GM12801 (cell line): ENCODE data around the gene GPRIN1.

Experiments used
- CTCF ChIP-seq: IDR thresholded peaks from one replicate; pipeline ENCODE4 v1.5.1; 2011; ENCODE audit warnings: control low read depth; ENCODE audit not compliant: insufficient read length; ENCODE audit errors: extremely low read depth

The GPRIN1 gene

GRCh38 chr5:176610435-176610773, 448 bp upstream of the GPRIN1 start:
- no peak for TF ChIP-seq CTCF

- TF ChIP-seq CTCF: no peak
Observed at GRCh38 chr5:176608937-176609723, 826 bp downstream of the GPRIN1 start.

- TF ChIP-seq CTCF: no peak
Observed at GRCh38 chr5:176608142-176608705, 1.7 kb downstream of the GPRIN1 start.

DNA sequence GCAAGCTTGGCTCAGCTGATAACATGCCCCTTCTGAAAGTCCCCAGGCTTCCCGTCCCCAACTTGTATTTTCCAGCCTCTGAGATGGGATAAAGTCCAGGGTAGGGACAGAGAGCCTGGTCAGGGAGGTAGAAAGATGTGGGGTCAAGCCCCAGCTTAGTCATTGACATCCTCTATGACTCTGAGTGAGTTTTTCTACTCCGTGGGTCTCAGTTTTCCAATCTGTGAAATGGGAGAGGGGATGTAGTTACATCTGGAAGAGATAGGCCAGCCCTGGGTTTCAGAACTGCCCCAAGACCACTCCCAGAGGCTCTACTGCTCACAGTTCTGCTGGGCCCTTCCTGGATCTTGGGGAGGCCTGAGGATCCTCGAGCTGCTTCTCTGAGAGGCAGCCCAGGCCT, 3.1 kb downstream of the GPRIN1 start:
- no peak for TF ChIP-seq CTCF

DNA sequence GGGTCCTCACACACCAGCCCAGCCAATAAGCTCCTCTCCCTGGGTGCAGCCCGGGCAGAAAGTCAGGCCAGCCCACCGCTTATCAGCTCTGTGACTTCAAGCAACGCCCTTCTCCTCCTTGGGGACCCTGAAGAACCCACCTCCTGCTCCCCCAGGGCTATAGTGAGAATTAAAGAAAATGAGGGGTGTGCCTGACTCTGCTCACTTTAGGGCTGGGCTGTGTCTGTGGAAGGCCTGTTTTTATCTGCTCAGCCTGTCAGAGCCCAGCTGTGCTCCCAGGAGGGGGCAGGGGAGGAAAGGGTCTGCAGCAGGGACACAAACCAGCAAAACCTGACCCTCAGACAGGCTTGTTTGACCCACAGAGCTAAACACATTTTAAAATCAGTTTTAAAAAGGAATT, 3.9 kb downstream of the GPRIN1 start:
- no peak for TF ChIP-seq CTCF

DNA sequence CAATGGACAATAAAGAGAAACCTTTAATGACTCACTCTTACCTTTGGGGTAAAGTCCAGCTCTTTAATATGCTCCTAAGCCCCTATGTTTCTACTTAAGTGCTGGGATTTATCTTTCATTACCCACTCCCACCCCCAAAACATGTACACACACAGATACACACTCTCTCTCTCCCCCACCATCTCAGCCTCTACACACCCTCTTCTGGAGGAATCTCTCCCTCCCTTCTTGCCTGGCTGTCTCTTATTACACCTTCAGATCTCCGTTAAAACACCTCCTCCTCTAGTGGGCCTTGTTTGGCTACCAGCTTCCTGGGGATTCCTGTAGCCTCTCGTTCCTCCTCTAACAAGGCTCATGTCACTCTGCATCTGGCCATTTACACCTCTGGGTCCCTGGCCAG, 6.9 kb downstream of the GPRIN1 start:
- TF ChIP-seq CTCF: no peak

GRCh38 chr5:176601901-176602482, 8.0 kb downstream of the GPRIN1 start:
- TF ChIP-seq CTCF: no peak
